Frontal cortex (tissue), 4 donors: ENCODE data around the gene FAM124A. TPM values are rescaled to one million over a fixed set of nuclear protein-coding genes. Genes with fewer than 3 reads are reported as not detected.

Source experiments
- DNase-seq, 2 donors: peaks; one replicate each; pipeline ENCODE4 v3.0.0; 2012; ENCODE audit warnings: low spot score in 2 of 2
- FAIRE-seq: peaks from 2 replicates; lab custom pipeline; 2012; peaks lifted over from hg19 to GRCh38; lab: Jason Lieb, UNC
- total RNA-seq: library from RNA; depleted of rRNA; stranded (reverse); fragments of >200 nt; gene quantifications from one replicate; pipeline ENCODE4 v1.2.3, GENCODE V29; 2014
- donor health status: control.
- donor health status: control.
- donor health status: control.

FAM124A gene
- total RNA-seq, 1 donor from 2014 or later: 8.6 TPM

GRCh38 chr13:51291341-51291740, 69.1 kb downstream of the FAM124A start:
- FAIRE-seq (no peak), DNase-seq (no peak)

- DNase-seq (no peak), FAIRE-seq (no peak)
These were observed 69.9 kb downstream of the FAM124A start for GRCh38 chr13:51292000-51292565.

GRCh38 chr13:51297556-51297955, 75.4 kb downstream of the FAM124A start:
- DNase-seq: no peak
- FAIRE-seq: no peak

- DNase-seq (no peak), FAIRE-seq (no peak)
These were observed 76.6 kb downstream of the FAM124A start for GRCh38 chr13:51298812-51299211.

- FAIRE-seq (no peak), DNase-seq (no peak)
These were observed 80.9 kb downstream of the FAM124A start for GRCh38 chr13:51303063-51303552.

- no peak for DNase-seq
These were observed 81.7 kb downstream of the FAM124A start for GRCh38 chr13:51303882-51304281.

GRCh38 chr13:51305271-51305967, 83.2 kb downstream of the FAM124A start:
- no peak for FAIRE-seq

More at GRCh38 chr13:51303882-51304281, 81.7 kb downstream of the FAM124A start:
- no peak for FAIRE-seq

GRCh38 chr13:51308781-51309180, 86.6 kb downstream of the FAM124A start:
- no peak for FAIRE-seq
- DNase-seq: no peak

More at GRCh38 chr13:51305271-51305967, 83.2 kb downstream of the FAM124A start:
- DNase-seq: no peak

GRCh38 chr13:51311231-51311630, 89.0 kb downstream of the FAM124A start:
- no peak for DNase-seq
- FAIRE-seq: no peak

- FAIRE-seq: no peak
These were observed 89.8 kb downstream of the FAM124A start for GRCh38 chr13:51311957-51312520.

GRCh38 chr13:51313619-51314018, 91.4 kb downstream of the FAM124A start:
- DNase-seq: no peak
- FAIRE-seq: no peak

More at GRCh38 chr13:51311957-51312520, 89.8 kb downstream of the FAM124A start:
- DNase-seq: no peak

GRCh38 chr13:51317262-51317661, 95.1 kb downstream of the FAM124A start:
- no peak for FAIRE-seq
- DNase-seq: no peak

GRCh38 chr13:51318015-51318414, 95.8 kb downstream of the FAM124A start:
- DNase-seq: no peak
- no peak for FAIRE-seq

GRCh38 chr13:51318876-51319275, 96.7 kb downstream of the FAM124A start:
- DNase-seq (no peak), FAIRE-seq (no peak)

GRCh38 chr13:51321836-51322235, 99.6 kb downstream of the FAM124A start:
- no peak for FAIRE-seq
- no peak for DNase-seq

GRCh38 chr13:51322826-51323225, 100.6 kb downstream of the FAM124A start:
- no peak for FAIRE-seq

GRCh38 chr13:51323824-51324511, 101.8 kb downstream of the FAM124A start:
- FAIRE-seq: no peak
- no peak for DNase-seq

More at GRCh38 chr13:51322826-51323225, 100.6 kb downstream of the FAM124A start:
- no peak for DNase-seq

- DNase-seq (no peak), FAIRE-seq (no peak)
These were observed 102.7 kb downstream of the FAM124A start for GRCh38 chr13:51324714-51325420.

GRCh38 chr13:51325837-51326236, 103.6 kb downstream of the FAM124A start:
- DNase-seq: no peak
- no peak for FAIRE-seq

GRCh38 chr13:51326777-51327176, 104.6 kb downstream of the FAM124A start:
- DNase-seq (no peak), FAIRE-seq (no peak)
